IMR-90 (cell line): Measurements from ENCODE around the gene SPRY1. TPM values are rescaled to one million over a fixed set of nuclear protein-coding genes. Genes with fewer than 3 reads are reported as not detected.

ENCODE experiments used
- ATAC-seq: fragments of 200-7000 bp; cut with Tn5 transposase; 2 replicates; pipeline ENCODE4 v1.9.1; 2020; ENCODE audit warnings: low read depth, mild to moderate bottlenecking, moderate library complexity
- BruUV-seq: library from RNA; stranded (reverse); fragments of 400-500 nt; replicated peaks from 2 replicates; lab custom pipeline; 2021; lab: Mats Ljungman, UMichigan
- CTCF ChIA-PET: fragments of 300-600 bp; formaldehyde crosslinking; extraction: SDS; loops from one replicate; lab custom pipeline; 2021; ENCODE audit warnings: antibody characterized with exemption; lab: Yijun Ruan, JAX
- POLR2A ChIA-PET: fragments of 300-600 bp; sonication (Branson Sonifier 250); formaldehyde crosslinking; loops from one replicate; lab custom pipeline; 2022; ENCODE audit warnings: antibody characterized with exemption; ENCODE audit not compliant: unreplicated experiment; lab: Charles Lee
- DNase-seq: peaks from one replicate; pipeline ENCODE4 v3.0.0; 2013
- H2AFZ ChIP-seq: replicated peaks from 2 replicates; pipeline ENCODE3; 2013; ENCODE audit warnings: low read length, mild to moderate bottlenecking; ENCODE audit not compliant: poor library complexity
- H2AK5ac ChIP-seq: 2 replicates; pipeline ENCODE4 v1.6.1; 2013; ENCODE audit warnings: low read depth, low read length, inconsistent platforms
- H2AK9ac ChIP-seq: replicated peaks from 2 replicates; pipeline ENCODE3; 2013; ENCODE audit warnings: mild to moderate bottlenecking, low read depth, low read length, moderate library complexity; ENCODE audit not compliant: poor library complexity
- H2BK120ac ChIP-seq: 2 replicates; pipeline ENCODE4 v1.6.1; 2013; ENCODE audit warnings: low read depth, low read length, inconsistent platforms
- H2BK15ac ChIP-seq: 3 replicates; pipeline ENCODE4 v1.6.1; 2013; ENCODE audit warnings: low read depth, low read length, inconsistent platforms
- H2BK20ac ChIP-seq: 2 replicates; pipeline ENCODE4 v1.6.1; 2013; ENCODE audit warnings: low read depth, mild to moderate bottlenecking, inconsistent platforms, low read length, moderate library complexity
- H2BK5ac ChIP-seq: 2 replicates; pipeline ENCODE4 v1.6.1; 2013; ENCODE audit warnings: mild to moderate bottlenecking, low read depth, low read length, inconsistent platforms; ENCODE audit not compliant: poor library complexity, severe bottlenecking
- H3K14ac ChIP-seq: replicated peaks from 2 replicates; pipeline ENCODE4 v1.6.1; 2013; ENCODE audit warnings: low read depth, low read length, inconsistent platforms
- H3K18ac ChIP-seq: 2 replicates; pipeline ENCODE4 v1.6.1; 2013; ENCODE audit warnings: low read depth, low read length, control low read depth
- H3K23ac ChIP-seq: 2 replicates; pipeline ENCODE4 v1.6.1; 2013; ENCODE audit warnings: low read depth, low read length, inconsistent platforms
- H3K27ac ChIP-seq: 2 replicates; pipeline ENCODE4 v1.5.1; 2013; ENCODE audit warnings: mild to moderate bottlenecking, control low read depth, low read length; ENCODE audit not compliant: insufficient read depth
- H3K27me3 ChIP-seq: 2 replicates; pipeline ENCODE4 v1.6.1; 2013; ENCODE audit warnings: low read length; ENCODE audit not compliant: control insufficient read depth, insufficient read depth
- H3K36me3 ChIP-seq: 2 replicates; pipeline ENCODE4 v1.6.1; 2013; ENCODE audit warnings: low read length, mixed read lengths; ENCODE audit not compliant: control insufficient read depth, insufficient read depth
- H3K4ac ChIP-seq: 2 replicates; pipeline ENCODE4 v1.6.1; 2013; ENCODE audit warnings: low read depth, low read length, inconsistent platforms
- H3K4me1 ChIP-seq: 2 replicates; pipeline ENCODE4 v1.6.1; 2013; ENCODE audit warnings: low read length, mixed read lengths; ENCODE audit not compliant: control insufficient read depth, insufficient read depth
- H3K4me2 ChIP-seq: 2 replicates; pipeline ENCODE4 v1.6.1; 2013; ENCODE audit warnings: low read depth, mild to moderate bottlenecking, control low read depth, low read length, moderate library complexity
- H3K4me3 ChIP-seq: 2 replicates; pipeline ENCODE4 v1.5.1; 2013; ENCODE audit warnings: low read depth, mild to moderate bottlenecking, control low read depth, low read length, moderate library complexity; ENCODE audit not compliant: insufficient read depth
- H3K56ac ChIP-seq: 2 replicates; pipeline ENCODE4 v1.6.1; 2013; ENCODE audit warnings: low read length, inconsistent platforms; ENCODE audit not compliant: insufficient read depth; ENCODE audit errors: extremely low read depth
- H3K79me1 ChIP-seq, 2 experiments: 2 replicates each; pipeline ENCODE4 v1.6.1; 2013; ENCODE audit warnings: low read length in 2 of 2, inconsistent platforms in 1 of 2, low read depth in 1 of 2
- H3K9ac ChIP-seq: 2 replicates; pipeline ENCODE4 v1.6.1; 2013; ENCODE audit warnings: low read depth, low read length, control low read depth
- H3K9me1 ChIP-seq: 2 replicates; pipeline ENCODE4 v1.6.1; 2013; ENCODE audit warnings: low read length, inconsistent platforms; ENCODE audit not compliant: insufficient read depth
- H3K9me3 ChIP-seq: 2 replicates; pipeline ENCODE4 v1.6.1; 2013; ENCODE audit warnings: low read length; ENCODE audit not compliant: control insufficient read depth, insufficient read depth
- H4K20me1 ChIP-seq: 2 replicates; pipeline ENCODE4 v1.6.1; 2013; ENCODE audit warnings: low read length, inconsistent platforms; ENCODE audit not compliant: insufficient read depth
- H4K5ac ChIP-seq: 2 replicates; pipeline ENCODE4 v1.6.1; 2013; ENCODE audit warnings: mild to moderate bottlenecking, low read depth, low read length, control low read depth
- H4K8ac ChIP-seq, 2 experiments: 2 replicates each; pipeline ENCODE4 v1.6.1; 2013; ENCODE audit warnings: low read depth in 2 of 2, low read length in 2 of 2, control low read depth in 1 of 2, inconsistent platforms in 1 of 2
- H4K91ac ChIP-seq: 2 replicates; pipeline ENCODE4 v1.6.1; 2013; ENCODE audit warnings: low read depth, low read length, inconsistent platforms; ENCODE audit not compliant: insufficient read depth
- MAZ ChIP-seq: IDR thresholded peaks from 2 replicates; pipeline ENCODE4 v1.6.1; 2012; ENCODE audit warnings: low read depth, mild to moderate bottlenecking, low read length, improper control_type of control experiment, moderate library complexity, borderline replicate concordance
- POLR2A ChIP-seq: IDR thresholded peaks from 2 replicates; pipeline ENCODE4 v1.6.1; 2012; ENCODE audit warnings: mild to moderate bottlenecking, low read depth, low read length
- RAD21 ChIP-seq: IDR thresholded peaks from 2 replicates; pipeline ENCODE4 v1.6.1; 2012; ENCODE audit warnings: low read length, improper control_type of control experiment
- RFX5 ChIP-seq: IDR thresholded peaks from 2 replicates; pipeline ENCODE4 v1.8.0; 2012; ENCODE audit warnings: low read depth, mild to moderate bottlenecking, low read length, moderate library complexity
- WGBS, 2 experiments: methylation state at CpG; one replicate each; pipeline versions ENCODE4 v1.1.5 to v1.1.7; 2013; ENCODE audit warnings: missing lambda C conversion rate in 2 of 2; ENCODE audit not compliant: insufficient read length in 1 of 2; ENCODE audit errors: extremely low coverage in 2 of 2; 5-methylcytosine and 5-hydroxymethylcytosine counted together
- dilution Hi-C: fragments of 300-500 bp; cut with HindIII; formaldehyde crosslinking; loops from one replicate; pipeline ENCODE4 v1.14.3; 2018; ENCODE audit warnings: low sequenced_read_pairs; ENCODE audit not compliant: unreplicated experiment
- in situ Hi-C: fragments of 300-500 bp; cut with MboI; formaldehyde crosslinking; loops from 3 replicates; pipeline ENCODE4 v1.14.3; 2019; ENCODE audit warnings: low sequenced_read_pairs, inconsistent platforms, mixed read lengths
- intact Hi-C: fragments of 100-400 bp; cut with micrococcal nuclease; formaldehyde crosslinking; loops from 2 replicates; pipeline ENCODE4 v1.10.0; 2022
- polyA plus RNA-seq, 3 experiments: library from polyadenylated mRNA; depleted of rRNA; stranded (reverse); fragments of >200 nt; gene quantifications; 2 replicates each; pipeline ENCODE4 v1.2.3, GENCODE V29; 2012; ENCODE audit warnings: low replicate concordance in 1 of 3
- total RNA-seq: library from RNA; depleted of rRNA; stranded (reverse); fragments of >200 nt; gene quantifications from 2 replicates; pipeline ENCODE4 v1.2.3, GENCODE V29; 2012
- TF ChIP-seq, protein P1 (sequence below): fragments of 150-350 bp; IDR thresholded peaks from 2 replicates; pipeline ENCODE4 v1.6.1; 2017; ENCODE audit warnings: mild to moderate bottlenecking, antibody characterized with exemption, low read length, low read depth

SPRY1 gene
- total and polyA plus RNA-seq, 2 of the 4 experiments (the other 2 are of a cell fraction) = 1.4 to 2.2 TPM

DNA sequence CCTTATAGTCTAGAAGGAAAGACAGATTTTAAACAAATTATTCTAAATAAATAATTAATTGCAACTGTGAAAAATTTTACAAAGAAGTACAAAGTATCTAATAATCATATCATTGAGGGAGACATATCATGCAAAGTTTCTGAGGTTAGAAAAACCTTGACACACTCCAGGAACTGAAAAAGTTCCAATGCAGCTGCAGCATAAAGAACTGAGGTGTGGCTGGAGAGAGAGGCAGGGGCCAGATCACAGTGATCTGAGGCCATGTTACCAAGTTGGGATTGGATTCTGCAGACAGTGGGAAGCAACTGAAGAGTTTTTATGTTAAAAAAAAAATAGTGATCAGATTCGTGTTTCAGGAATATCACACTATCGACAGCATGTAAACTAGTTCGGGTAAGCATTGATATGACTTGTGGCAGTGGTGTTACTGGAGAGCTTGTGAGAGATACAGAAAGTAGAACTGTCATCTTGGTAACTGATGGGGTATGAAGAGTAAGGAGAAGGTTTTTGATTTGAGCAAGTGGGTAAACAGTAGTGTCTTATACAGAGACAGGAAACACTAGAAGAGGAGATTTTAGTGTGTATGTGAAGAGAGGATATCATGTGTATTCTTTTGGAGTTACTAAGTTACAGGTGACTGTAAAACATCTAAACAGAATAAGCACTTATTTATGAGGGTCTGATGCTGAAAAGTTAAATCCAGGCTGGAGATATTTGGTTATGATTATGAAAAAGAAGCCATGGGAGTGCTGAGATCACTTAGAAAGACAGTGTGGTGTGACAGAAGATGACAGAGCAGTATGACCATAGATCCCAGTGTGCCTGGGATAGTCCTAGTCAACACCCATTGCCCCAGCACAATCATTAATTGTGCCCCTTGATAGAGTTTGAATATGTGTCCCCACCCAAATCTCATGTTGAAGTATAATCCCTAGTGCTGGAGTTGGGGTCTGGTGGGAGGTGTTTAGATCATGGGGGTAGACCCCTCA is 15.6 kb upstream of the SPRY1 start:
- dilution Hi-C loops = no loop called here
- POLR2A ChIA-PET = no interaction called here
- H2BK120ac ChIP-seq = 0 out of 2 replicates have a peak overlapping the region, but pooled peaks have one; percentile 29
- H3K9ac ChIP-seq = no peak overlapping the region
- H3K18ac ChIP-seq = no peak overlapping the region
- no peaks in the 10 kb centered on the region for H3K36me3 ChIP-seq
- 79% methylated on average over 3 of the region's 3 CpGs; no CpG with 5 or more reads in 1 of the 2 experiments for WGBS, 2 experiments
- no peak overlapping the region for H3K27ac ChIP-seq
- no peak overlapping the region for H2BK20ac ChIP-seq
- no peaks in the 10 kb centered on the region for H3K9me3 ChIP-seq
- no peak overlapping the region for H3K4ac ChIP-seq
- H3K4me3 ChIP-seq = no peak overlapping the region
- H4K8ac ChIP-seq = no peak overlapping the region
- in situ Hi-C loops = loop anchor here (10.0 kb wide), 1 partner anchor 724 kb away; no protein-coding TSS in a partner anchor
- ATAC-seq (no peak), DNase-seq (no peak)
- H3K56ac ChIP-seq = no peak overlapping the region
- H4K20me1 ChIP-seq = no peaks in the 10 kb centered on the region
- no peak overlapping the region for H2AFZ ChIP-seq
- no peak overlapping the region for H4K91ac ChIP-seq
- no peak overlapping the region for H3K4me2 ChIP-seq
- H4K5ac ChIP-seq = no peak overlapping the region
- no peak for TF ChIP-seq MAZ
- TF ChIP-seq RFX5 = no peak
- no peak for TF ChIP-seq RAD21
- TF ChIP-seq POLR2A = no peak
- TF ChIP-seq, protein P1, sequence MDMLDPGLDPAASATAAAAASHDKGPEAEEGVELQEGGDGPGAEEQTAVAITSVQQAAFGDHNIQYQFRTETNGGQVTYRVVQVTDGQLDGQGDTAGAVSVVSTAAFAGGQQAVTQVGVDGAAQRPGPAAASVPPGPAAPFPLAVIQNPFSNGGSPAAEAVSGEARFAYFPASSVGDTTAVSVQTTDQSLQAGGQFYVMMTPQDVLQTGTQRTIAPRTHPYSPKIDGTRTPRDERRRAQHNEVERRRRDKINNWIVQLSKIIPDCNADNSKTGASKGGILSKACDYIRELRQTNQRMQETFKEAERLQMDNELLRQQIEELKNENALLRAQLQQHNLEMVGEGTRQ = no peak
- BruUV-seq = no TSS peak
- H2BK15ac ChIP-seq = no peak overlapping the region; the same call in 2 of the 3 replicates
- no peak overlapping the region for H3K14ac ChIP-seq
- no peaks in the 10 kb centered on the region for H3K9me1 ChIP-seq
- no peak overlapping the region; the same call in 1 of the 2 replicates for H2AK5ac ChIP-seq
- H2AK9ac ChIP-seq = no peak overlapping the region
- H3K23ac ChIP-seq = no peak overlapping the region
- H2BK5ac ChIP-seq = no peak overlapping the region
- CTCF ChIA-PET = interaction anchor here (1.3 kb wide), 1 partner anchor 9 kb away, joined by 3 read pairs; no protein-coding TSS in a partner anchor
- peaks cover 2% of the 10 kb centered on the region; the same call in 1 of the 2 replicates for H3K4me1 ChIP-seq
- H3K79me1 ChIP-seq = no peaks in the 10 kb centered on the region
- intact Hi-C loops = no loop called here
- no peaks in the 10 kb centered on the region for H3K27me3 ChIP-seq
